CD4-positive, alpha-beta T cell treated with Interleukin-4 for 4 hours (primary cell): ENCODE results near the gene KRTAP10-2.
"Not testable (repeated sequence)": the region's sequence is repeated elsewhere in the genome, so short reads cannot be mapped to it uniquely, and the experiment has no call there.

Experiments
- DNase-seq: peaks from one replicate; pipeline ENCODE4 v3.0.0-alpha.2; 2020

Gene KRTAP10-2

GRCh38 chr21:44551340-44551961 is at the start of gene KRTAP10-2:
TSS of gene KRTAP10-2 (minus strand) at chr21:44551505. CDS start at chr21:44551458, 47 bp downstream.
- no peak for DNase-seq

- not testable (repeated sequence) for DNase-seq
These were observed 49.8 kb upstream of the KRTAP10-2 start for GRCh38 chr21:44601091-44601490.

- DNase-seq: not testable (repeated sequence)
These were observed 49.0 kb upstream of the KRTAP10-2 start, which contains the start of gene KRTAP10-7 for GRCh38 chr21:44600118-44600978. TSS of gene KRTAP10-7 (plus strand) at chr21:44600597. CDS start at chr21:44600622, 25 bp downstream.

GRCh38 chr21:44599264-44600029 is 48.1 kb upstream of the KRTAP10-2 start:
- DNase-seq: no peak

GRCh38 chr21:44598061-44598460 is 46.8 kb upstream of the KRTAP10-2 start:
- DNase-seq: no peak

GRCh38 chr21:44596068-44596725 is 44.9 kb upstream of the KRTAP10-2 start:
- no peak for DNase-seq

GRCh38 chr21:44595524-44595923 is 44.2 kb upstream of the KRTAP10-2 start:
- DNase-seq: no peak

GRCh38 chr21:44594406-44594916 is 43.2 kb upstream of the KRTAP10-2 start:
- DNase-seq: no peak

- DNase-seq: no peak
These were observed 42.5 kb upstream of the KRTAP10-2 start for GRCh38 chr21:44593598-44594405.

GRCh38 chr21:44592446-44593311 is 41.4 kb upstream of the KRTAP10-2 start, which contains the start of gene KRTAP10-6:
TSS of gene KRTAP10-6 (minus strand) at chr21:44592505. CDS start at chr21:44592484, 21 bp downstream.
- DNase-seq: no peak

- DNase-seq: not testable (repeated sequence)
These were observed 40.5 kb upstream of the KRTAP10-2 start for GRCh38 chr21:44591801-44592130.

GRCh38 chr21:44590897-44591800 is 39.8 kb upstream of the KRTAP10-2 start:
- not testable (repeated sequence) for DNase-seq

- no peak for DNase-seq
These were observed 39.0 kb upstream of the KRTAP10-2 start for GRCh38 chr21:44590311-44590721.

- DNase-seq: no peak
These were observed 38.4 kb upstream of the KRTAP10-2 start for GRCh38 chr21:44589586-44590305.

- no peak for DNase-seq
These were observed 37.8 kb upstream of the KRTAP10-2 start for GRCh38 chr21:44589094-44589493.

- DNase-seq: no peak
These were observed 34.6 kb upstream of the KRTAP10-2 start for GRCh38 chr21:44585892-44586291.

GRCh38 chr21:44583800-44584147 is 32.5 kb upstream of the KRTAP10-2 start:
- DNase-seq: peak; percentile 33

- DNase-seq: no peak
These were observed 31.9 kb upstream of the KRTAP10-2 start for GRCh38 chr21:44583089-44583799.
